NCI-H1105 (cell line): ENCODE results near the gene RAP1A.
A peak's percentile ranks its signal among the peaks of the same experiment; 100 is the strongest.
"Not testable (repeated sequence)": the region's sequence is repeated elsewhere in the genome, so short reads cannot be mapped to it uniquely, and the experiment has no call there.

Source experiments
- DNase-seq: peaks from one replicate; lab custom pipeline; 2025; lab: John Stamatoyannopoulos, UW

Gene RAP1A

GRCh38 chr1:111629190-111629954, 9.8 kb downstream of the RAP1A start:
- DNase-seq: no peak

GRCh38 chr1:111630567-111630966, 11.0 kb downstream of the RAP1A start:
- no peak for DNase-seq

- no peak for DNase-seq
These were observed 11.9 kb downstream of the RAP1A start for GRCh38 chr1:111631502-111631901.

GRCh38 chr1:111632771-111633170, 13.2 kb downstream of the RAP1A start:
- DNase-seq: not testable (repeated sequence)

GRCh38 chr1:111633736-111634247, 14.2 kb downstream of the RAP1A start:
- no peak for DNase-seq

- no peak for DNase-seq
These were observed 15.9 kb downstream of the RAP1A start for GRCh38 chr1:111635324-111636009.

GRCh38 chr1:111638320-111638719, 18.7 kb downstream of the RAP1A start:
- DNase-seq: no peak

GRCh38 chr1:111639602-111640198, 20.1 kb downstream of the RAP1A start:
- no peak for DNase-seq

GRCh38 chr1:111643097-111643496, 23.5 kb downstream of the RAP1A start:
- DNase-seq: no peak

- no peak for DNase-seq
These were observed 24.1 kb downstream of the RAP1A start for GRCh38 chr1:111643696-111644095.

GRCh38 chr1:111644506-111644905, 24.9 kb downstream of the RAP1A start:
- no peak for DNase-seq

- no peak for DNase-seq
These were observed 28.1 kb downstream of the RAP1A start for GRCh38 chr1:111647736-111648135.

GRCh38 chr1:111648806-111649205, 29.2 kb downstream of the RAP1A start:
- no peak for DNase-seq

GRCh38 chr1:111649227-111649626, 29.6 kb downstream of the RAP1A start:
- DNase-seq: no peak

- DNase-seq: no peak
These were observed 30.1 kb downstream of the RAP1A start for GRCh38 chr1:111649648-111650047.

GRCh38 chr1:111653709-111654108, 34.1 kb downstream of the RAP1A start:
- DNase-seq: no peak

GRCh38 chr1:111654839-111655238, 35.2 kb downstream of the RAP1A start:
- DNase-seq: no peak

GRCh38 chr1:111656086-111657017, 36.8 kb downstream of the RAP1A start:
- peak; percentile 1 for DNase-seq

GRCh38 chr1:111658622-111659021, 39.0 kb downstream of the RAP1A start:
- no peak for DNase-seq

GRCh38 chr1:111660204-111661150, 40.9 kb downstream of the RAP1A start:
- no peak for DNase-seq

- DNase-seq: no peak
These were observed 45.1 kb downstream of the RAP1A start for GRCh38 chr1:111664652-111665051.
